ENCODE data around the gene NEUROD1.
"Not testable (repeated sequence)": the region's sequence is repeated elsewhere in the genome, so short reads cannot be mapped to it uniquely, and the experiment has no call there.

NEUROD1 gene

DNA sequence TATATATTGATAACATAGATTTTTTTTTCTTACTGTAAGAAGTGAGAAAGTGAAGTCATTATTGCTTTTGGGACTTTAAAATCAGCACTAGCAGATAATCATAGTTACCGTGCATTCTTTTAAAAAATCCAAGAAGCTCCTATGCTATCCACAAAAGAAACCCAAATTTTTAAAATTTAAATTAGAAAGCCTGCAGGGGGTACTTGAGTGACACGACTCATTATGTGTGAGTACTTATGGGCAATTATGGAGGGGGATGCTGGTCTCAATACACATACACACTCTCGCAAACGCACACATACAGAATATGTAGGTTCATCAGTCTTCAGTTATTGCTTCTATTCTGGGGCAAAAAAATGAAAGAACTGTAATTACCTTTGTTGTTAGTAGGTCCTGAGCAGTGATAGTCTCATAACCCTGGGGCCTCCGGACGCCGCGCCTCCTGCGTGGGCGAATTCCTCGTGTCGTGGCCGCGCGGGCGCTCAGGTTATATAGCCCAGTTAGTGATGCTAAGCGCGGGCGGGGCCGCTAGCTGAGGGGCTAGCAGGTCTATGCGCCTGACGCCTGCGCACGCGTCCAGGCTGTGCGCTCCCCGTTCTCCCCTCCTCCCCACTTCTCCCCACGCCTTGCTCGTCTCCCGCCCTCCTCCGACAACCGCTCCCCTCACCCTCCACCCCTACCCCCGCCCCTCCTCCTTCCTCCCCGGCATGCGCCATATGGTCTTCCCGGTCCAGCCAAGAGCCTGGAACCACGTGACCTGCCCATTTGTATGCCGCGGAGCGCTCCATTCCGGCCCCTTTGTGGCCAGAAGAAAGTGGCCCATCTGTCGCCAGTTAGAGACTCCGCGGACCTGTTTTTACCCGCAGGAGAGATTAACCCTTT, at the start of gene NEUROD1:
TSS of gene NEUROD1 (minus strand) at position 463 of the 882 bp plus-strand sequence. CDS start 1,657 bp downstream, outside the sequence.
- no peak for DNase-seq (ENCODE audit: low spot score)

DNA sequence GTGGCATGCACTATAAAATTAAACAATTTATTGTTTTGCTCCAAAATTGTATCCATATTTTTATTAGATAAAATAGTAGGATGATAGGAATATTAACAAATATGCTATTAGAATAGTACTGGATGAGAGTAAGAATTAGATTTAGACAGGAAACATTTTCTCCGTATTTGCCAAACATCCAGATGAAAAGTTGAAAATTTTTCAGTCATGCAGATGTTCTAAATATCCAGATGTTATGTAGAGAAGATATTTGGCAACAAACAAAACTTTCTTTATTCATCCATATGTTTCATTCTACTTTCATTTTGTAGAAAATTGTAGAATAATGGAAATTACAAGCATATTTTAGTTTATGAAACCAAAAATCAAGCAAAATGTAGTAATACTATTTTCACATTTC, 45.2 kb upstream of the NEUROD1 start:
- DNase-seq (ENCODE audit: low spot score), result no peak

DNA sequence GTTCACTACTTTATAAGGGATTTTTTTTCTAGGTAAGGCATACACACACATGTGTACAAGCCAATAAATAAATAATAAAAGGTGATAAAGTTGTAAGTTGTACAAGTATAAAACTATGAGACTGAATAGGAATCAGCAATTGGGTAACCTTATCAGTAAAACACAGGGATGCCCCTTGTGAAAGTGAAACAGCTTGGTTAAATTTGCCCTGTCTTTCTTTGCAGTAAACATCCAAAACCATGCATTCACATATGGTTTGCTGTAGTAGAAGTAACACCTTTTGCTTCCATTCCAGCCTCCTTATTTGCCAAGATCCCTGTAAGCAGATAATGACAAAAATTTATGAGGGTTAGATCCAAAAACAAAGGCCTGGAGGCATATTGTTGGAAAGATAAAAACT, 44.3 kb upstream of the NEUROD1 start:
- no peak for DNase-seq (ENCODE audit: low spot score)

DNA sequence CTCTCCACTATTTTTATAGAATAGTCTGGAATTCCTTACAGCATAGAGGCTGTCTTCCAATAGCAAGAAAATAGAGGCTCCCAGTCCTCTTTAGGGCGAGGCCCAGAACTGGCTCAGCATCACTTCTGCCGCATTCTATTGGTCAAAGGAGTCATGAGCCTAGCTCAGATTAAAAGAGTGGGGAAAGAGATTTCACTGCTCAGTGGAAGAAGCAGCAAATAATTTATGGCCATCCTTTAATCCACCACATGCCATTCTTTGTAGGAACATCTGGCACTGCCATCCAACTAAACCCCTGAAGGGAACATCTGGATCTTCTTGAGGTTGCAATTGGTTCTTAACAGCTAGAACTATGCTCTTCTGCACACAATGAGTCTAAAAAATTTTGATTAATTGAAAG, 43.4 kb upstream of the NEUROD1 start:
- DNase-seq (ENCODE audit: low spot score), result no peak

DNA sequence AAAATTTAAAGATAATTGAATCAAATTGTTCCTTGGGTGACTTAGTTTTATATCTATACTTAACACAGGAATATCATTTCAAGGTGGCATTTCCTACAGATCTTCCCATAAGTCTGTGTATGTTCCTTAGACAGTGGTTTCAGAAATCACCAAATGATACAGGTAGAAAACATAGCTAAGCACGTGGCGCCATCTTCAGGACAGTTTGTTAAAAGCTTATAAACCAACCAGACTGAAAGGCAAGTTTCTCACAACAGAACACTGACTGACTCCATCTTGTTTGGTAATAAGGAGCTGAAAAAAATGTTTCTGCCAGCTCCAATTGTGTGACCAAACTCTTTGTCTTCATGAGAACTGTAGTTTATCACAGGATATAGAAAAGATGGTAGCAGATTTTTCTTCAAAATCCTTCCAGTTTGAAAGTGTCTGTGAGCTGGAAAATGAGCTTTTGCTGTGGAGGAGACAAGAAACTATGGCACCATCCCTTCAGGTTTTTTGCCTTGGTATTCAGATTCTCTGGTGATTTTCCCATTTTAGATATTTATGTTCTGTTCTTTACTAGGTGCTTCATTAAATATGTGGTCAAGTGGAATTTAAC, 34.8 kb upstream of the NEUROD1 start:
- peak; percentile 55 for DNase-seq (ENCODE audit: low spot score)

DNA sequence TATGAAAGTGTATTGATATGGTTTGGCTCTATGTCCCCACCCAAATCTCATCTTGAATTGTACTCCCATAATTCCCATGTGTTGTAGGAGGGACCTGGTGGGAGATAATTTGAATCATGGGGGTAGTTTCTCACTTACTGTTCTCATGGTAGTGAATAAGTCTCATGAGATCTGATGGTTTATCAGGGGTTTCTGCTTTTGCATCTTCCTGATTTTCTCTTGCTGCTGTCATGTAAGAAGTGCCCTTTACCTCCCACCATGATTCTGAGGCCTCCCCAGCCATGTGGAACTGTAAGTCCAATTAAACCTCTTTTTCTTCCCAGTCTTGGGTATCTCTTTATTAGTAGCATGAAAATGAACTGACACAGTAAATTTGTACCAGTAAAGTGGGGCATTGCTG, 30.7 kb upstream of the NEUROD1 start:
- DNase-seq (ENCODE audit: low spot score), result not testable (repeated sequence)

DNA sequence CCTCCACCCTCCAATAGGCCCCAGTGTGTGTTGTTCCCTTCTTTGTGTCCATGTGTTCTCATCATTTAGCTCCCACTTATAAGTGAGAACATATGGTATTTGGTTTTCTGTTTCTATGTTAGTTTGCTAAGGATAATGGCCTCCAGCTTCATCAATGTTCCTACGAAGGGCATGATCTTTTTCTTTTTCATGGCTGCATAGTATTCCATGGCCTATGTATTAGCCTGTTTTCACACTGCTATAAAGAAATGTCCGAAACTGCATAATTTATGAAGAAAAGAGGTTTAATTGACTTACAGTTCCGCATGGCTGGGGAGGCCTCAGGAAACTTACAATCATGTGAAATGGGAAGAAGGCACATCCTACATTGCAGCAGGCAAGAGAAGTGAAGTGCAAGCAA, 22.2 kb upstream of the NEUROD1 start:
- DNase-seq (ENCODE audit: low spot score), result not testable (repeated sequence)

DNA sequence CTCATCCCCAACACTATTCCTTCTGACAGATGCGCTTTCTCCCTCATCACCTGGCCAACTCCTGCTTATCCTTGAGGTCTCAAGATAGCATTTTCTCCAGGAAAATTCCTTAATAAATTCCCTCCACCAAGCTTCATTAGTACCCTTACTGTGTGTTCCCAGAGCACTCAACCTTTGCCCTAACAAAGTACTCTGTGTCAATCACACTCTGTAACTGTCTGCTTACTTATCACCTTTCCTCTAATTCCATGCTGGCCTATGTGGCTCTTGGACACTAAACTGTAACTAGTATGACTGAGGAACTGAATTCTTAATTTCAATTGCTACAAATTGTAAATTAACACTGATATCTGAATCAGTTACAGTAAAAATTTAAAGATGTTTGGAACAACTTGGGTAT, 17.9 kb upstream of the NEUROD1 start:
- no peak for DNase-seq (ENCODE audit: low spot score)

DNA sequence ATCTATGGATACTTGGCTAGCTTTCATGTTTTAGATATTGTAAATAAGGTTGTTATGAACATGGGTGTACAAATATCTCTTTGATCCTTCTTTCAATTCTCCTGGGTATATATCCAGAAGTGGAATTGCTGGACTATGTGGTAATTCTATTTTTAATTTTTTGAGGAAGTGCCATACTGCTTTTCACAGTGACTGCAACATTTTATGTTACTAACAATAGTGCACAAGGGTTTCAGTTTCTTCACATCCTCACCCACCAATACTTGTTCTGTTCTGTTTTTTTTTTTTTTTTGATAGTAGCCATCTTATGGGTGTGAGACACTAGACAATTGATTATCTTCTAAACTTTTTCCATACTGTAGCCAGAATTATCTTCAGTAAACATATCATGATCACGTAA, 17.3 kb upstream of the NEUROD1 start:
- DNase-seq (ENCODE audit: low spot score), result no peak

DNA sequence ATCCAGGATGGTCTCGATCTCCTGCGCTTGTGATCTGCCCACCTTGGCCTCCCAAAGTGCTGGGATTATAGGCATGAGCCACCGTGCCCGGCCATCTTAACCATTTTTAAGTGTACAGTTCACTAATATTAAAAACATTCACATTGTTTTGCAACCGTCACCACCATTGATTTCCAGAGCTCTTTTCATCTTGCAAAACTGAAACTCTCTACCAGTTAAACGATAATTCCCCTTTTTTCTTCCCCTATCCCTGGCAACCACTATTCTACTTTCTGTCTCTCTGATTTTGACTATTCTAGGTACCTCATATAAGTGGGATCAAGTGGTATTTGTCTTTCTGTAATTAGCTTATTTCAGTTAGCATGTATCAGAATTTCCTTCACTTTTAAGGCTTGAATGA, 16.8 kb upstream of the NEUROD1 start:
- no peak for DNase-seq (ENCODE audit: low spot score)

DNA sequence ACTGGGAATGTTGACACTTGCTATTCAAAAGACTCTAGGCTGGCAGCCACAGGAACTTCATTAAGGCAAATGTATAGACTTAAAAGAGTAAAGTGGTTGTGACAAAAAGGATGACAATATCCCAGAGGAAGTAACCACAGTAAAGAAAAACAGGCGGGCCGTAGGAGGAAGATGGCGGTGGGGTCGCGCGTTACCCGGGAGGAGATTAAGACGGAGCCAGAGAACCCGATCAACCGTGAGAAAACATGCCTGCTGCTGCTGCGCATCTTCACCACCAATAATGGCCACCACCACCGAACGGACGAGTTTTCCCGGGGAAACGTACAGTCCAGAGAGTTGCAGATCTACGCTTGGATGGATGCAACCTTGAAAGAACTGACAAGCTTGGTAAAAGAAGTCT, 14.0 kb upstream of the NEUROD1 start:
- DNase-seq (ENCODE audit: low spot score), result no peak

DNA sequence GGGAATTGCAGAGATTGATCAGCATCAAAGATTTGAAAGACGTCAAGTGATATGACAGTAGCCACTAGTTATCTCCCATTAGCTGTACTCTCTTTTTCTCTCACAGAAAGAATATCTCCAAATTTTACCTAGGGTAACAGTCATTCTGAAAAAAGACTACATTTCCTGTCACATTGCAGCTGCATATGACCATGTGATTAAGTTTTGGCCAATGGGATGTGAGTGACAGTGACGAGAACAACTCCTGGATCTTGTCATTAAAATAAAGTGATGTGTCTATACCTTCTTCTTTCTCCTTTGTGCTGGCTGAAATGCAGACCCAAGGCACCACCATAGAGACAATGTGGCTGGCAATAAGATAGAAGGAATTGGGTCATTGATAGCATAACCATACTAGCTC, 10.5 kb upstream of the NEUROD1 start:
- no peak for DNase-seq (ENCODE audit: low spot score)

DNA sequence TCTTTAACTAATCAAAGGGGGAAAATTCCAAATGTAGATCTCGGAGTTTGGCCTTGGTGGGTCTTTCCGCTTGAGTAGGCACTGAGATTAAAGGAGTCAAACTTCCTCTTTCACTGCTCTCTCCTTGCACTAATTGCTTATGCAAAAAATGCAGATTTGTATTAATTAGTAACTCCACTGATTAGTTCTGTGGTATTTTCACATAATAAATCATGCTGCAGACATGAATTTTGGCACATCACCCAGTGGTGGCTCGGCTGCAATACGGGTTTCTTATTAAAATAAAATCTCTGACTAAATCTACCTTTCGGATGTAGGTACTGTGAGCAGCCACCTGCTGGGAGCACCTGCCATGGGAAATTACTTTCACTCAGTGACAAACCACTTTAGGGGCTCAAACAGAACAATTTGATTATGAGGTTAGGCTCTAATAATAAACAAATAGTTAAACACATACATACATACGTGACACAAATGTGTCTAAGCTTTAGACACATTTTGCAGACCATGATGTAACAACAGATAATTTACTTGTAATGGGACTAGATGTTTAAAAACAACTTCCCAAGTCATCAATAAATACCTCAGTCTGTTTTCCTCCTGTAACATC, 6.4 kb upstream of the NEUROD1 start:
- no peak for DNase-seq (ENCODE audit: low spot score)

DNA sequence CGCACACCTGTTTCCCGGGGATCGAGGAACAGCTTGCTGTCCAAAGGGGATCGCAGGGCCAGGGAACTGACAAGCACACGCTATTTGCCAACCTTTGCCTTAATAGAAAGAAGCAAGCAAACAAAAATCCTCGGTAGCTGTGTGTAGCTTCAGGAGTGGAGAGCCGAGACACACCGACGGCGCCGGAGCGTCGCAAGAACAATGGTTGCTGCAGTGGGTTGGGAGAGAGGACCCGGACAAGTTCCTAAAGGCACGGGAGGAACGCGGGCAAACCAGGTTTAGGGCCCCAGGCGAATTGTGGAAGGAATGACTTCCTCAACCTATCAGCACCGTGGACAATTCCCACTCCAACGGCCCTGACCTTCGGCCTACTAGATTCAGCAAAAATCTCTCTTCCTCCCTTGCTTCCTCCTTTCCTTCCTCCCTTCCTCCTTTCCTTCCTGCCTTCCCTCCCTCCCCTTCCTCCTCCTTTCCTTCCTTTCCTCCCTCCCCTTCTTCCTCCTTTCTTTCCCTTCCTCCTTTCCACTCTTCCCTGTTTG, 4.9 kb upstream of the NEUROD1 start:
- DNase-seq (ENCODE audit: low spot score), result peak; percentile 34

DNA sequence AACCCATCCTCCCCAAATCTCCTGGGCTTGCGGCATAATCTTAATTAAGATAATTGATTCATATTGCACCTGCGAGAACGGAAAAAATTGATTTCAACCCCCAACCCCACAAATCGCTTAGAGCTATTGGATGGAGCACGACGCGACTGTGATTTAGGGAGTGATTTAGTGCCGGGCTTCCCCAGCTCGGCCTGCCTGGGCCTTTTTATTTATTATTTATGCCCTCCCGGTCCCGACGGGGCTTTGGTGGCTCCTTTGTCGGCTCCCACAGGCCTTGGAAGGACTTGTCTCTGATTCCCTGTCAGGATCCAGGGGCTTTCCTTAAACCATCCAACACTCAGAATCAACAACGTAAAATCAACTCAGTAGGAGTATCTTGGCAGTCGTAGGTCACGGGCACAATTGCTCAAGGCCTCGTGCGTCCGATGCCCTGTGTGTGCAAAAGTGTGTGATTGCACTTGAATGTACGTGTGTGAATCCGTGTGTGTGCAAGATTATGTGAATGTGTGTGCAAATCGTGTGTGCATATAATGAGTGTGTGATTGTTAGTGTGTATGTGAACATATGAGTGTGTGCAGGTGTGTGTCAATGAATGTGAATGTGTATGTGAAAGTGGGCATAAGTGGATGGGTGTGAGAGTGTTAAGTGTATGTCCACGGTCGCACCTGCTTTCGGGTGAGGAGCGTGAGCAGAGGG, 4.3 kb upstream of the NEUROD1 start:
- DNase-seq (ENCODE audit: low spot score), result no peak

DNA sequence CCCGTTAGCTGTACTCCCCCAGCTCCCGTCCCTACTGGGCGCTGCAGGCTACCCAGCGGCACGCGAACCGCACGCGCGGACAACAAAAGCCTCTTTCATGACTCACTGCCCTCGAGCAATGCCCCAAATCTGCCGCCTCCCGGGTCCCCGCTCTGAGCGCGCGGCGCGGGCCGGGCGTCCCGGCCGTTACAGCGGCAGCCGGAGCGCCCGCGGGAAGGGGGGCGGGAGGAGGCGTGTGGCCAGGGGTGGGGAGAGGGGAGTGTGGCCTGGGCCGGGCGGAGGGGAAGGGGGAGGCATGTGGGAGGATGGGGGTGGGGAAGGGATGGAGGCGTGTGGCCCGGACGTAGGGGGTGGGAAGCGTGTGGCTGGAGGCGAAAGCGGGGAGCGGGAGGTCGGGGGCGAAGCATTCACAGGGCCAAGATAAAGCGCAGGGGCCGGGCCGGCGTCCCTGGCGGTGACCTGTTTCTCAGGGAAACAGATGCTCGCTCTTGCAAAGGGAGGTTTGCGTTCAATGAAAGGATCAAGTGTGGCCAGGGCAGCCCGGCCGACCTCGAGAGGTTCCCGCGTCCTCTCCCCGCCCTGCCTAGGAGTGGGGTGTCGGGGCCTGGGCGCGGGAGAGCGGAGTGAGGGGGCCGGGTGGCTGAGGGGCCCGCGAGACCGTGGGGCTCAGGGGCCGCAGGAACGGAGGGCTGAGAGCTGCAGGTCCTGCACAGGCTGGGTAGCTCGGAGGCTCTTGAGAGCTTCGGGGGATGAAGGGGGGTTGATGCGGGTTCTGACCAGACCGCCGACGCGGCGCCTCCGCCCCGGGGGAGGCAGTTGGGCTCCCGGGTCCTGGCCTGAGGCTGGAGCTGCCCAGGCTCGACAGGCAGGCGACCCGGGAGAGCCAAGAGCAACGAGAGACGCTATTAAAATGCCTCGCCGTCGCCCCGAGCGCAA, 3.5 kb upstream of the NEUROD1 start:
- peak; percentile 76 for DNase-seq (ENCODE audit: low spot score)

DNA sequence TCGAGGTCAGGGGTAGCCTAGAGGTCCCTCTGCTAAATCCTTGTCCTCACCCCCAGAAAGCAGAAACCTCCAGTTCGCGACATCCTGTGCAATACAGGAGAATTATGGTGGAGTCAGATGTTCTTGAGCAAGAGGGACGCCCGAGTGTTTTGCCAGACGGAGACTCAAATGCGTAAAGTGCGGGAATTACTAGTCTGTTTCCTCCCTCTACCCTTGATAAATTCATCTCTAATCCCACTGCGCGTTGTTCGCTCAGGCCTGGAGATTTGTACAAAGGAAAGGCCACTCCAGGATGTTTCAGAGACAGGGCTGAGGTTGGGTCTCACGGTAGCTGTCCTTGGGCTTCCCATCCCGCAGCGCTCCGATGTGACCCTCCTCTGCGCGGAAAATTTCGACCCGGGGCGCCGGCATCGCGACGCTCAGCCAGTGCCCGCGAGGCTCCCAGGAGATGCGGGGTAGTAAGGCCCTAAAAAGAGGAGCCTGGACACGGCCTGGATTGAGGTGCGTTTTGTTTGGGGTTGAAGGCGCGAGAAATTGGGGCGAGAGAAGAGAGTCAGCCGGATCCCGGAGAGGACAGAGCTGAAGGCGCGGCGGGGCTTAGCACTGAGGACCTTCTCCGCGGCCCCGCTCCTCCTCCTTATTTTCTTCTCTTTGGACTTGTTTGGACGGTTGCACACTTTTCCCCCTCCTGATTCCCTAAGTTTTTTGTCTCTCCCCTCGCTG, 2.6 kb upstream of the NEUROD1 start:
- DNase-seq (ENCODE audit: low spot score), result no peak

DNA sequence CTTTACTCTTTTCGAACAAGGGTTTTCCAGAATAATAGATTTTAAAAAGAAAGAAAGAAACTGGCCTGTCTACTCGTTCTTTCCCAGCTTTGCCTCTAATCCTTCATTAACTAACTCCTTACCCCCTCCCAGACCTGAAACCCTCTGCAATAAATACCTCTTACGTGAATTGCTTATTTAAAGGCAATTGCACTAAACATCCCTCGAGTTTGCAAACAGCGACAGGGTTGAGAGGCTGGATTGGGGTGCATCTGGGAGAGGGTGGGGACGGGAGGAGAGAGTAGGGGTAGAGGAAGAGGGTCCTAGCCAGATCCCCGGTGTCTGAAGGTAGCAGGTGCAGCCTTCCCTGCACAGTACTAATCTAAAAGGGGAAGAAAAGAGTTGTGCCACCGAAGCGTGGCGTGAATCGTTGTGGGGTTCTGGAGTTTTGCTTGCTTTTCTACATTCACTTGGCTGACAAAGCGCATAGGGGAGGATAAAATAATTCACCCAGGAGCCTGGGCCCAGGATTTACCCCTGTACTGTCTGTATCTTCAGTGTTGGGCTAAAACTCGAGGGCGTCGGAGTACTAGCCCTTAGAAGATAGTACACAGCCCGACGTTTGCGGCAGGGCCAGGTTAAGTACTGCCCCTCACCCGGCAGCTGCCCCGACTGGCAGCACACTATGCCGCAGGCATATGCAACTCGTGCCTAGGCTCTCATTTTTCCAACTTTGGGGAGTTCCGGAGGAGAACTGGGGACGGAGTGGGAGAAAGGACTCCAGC, 1.9 kb upstream of the NEUROD1 start:
- no peak for DNase-seq (ENCODE audit: low spot score)

DNA sequence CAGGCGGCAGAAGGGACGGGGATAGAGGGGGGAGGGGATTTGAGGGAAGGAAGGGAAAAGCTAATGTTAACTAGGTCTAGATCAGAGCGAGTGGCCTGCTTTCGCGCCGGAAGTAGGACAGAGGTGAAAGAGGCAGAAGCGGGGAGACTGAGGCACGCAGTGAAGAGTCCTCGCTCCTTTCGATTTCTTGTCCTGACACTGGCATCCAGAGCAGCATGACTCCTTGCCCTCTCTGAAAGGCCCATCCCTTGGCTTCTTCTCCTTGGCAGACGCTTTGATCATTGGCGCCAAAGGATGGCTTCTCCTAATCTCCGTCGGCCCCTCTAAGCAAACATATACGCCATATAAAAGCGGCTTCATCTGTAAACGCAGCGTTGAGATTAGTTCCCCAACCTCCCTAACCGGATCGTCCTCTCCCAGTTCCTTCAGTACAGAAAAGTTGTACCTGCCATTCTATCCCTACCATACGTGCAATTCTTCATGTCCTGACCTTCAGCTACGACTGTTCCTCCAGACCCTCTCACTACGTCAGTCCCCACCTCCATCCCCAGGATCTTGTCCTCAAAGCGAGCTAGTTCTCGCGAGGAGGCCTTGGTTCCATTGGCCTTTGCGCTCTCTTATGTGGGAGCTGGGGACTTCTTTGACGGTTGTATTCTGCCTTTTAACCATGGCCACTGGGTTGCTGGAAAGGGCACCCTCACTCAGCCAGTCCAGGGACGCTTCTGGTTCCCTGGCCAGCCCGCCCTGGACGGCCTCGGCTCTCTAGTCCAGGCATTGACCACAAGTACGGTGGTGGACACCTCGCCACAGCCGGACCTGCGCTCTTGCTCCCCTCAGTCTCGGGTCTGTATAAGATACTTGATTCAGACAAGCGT, 857 bp upstream of the NEUROD1 start:
- DNase-seq (ENCODE audit: low spot score), result no peak
